ACHN (cell line): Measurements from ENCODE around the gene SHISA9.

Source experiments
- DNase-seq: peaks from one replicate; pipeline ENCODE4 v3.0.0-alpha.2; 2015
- in situ Hi-C: cut with HindIII; loops from 2 replicates; pipeline ENCODE4 v1.10.0; 2017; ENCODE audit warnings: low sequenced_read_pairs, low pct_ligation_motif_present, low pct_unique_long_range_greater_than_20kb

SHISA9 gene

GRCh38 chr16:13093661-13094060 lies 192.3 kb downstream of the SHISA9 start:
- no peak for DNase-seq
- in situ Hi-C loops = no loop called here

GRCh38 chr16:13095061-13095460 lies 193.7 kb downstream of the SHISA9 start:
- in situ Hi-C loops = no loop called here
- DNase-seq = no peak

- DNase-seq = no peak
- in situ Hi-C loops = no loop called here
Observed at GRCh38 chr16:13098536-13098935, 197.1 kb downstream of the SHISA9 start.

GRCh38 chr16:13099822-13100221 lies 198.4 kb downstream of the SHISA9 start:
- DNase-seq = no peak
- in situ Hi-C loops = no loop called here

GRCh38 chr16:13100970-13101369 lies 199.6 kb downstream of the SHISA9 start:
- no peak for DNase-seq
- in situ Hi-C loops = no loop called here

GRCh38 chr16:13101828-13102227 lies 200.4 kb downstream of the SHISA9 start:
- in situ Hi-C loops = no loop called here
- DNase-seq = no peak

- in situ Hi-C loops = no loop called here
- DNase-seq = no peak
Observed at GRCh38 chr16:13102401-13102800, 201.0 kb downstream of the SHISA9 start.

GRCh38 chr16:13103831-13104530 lies 202.6 kb downstream of the SHISA9 start:
- no peak for DNase-seq
- in situ Hi-C loops = no loop called here

GRCh38 chr16:13104772-13105171 lies 203.4 kb downstream of the SHISA9 start:
- no peak for DNase-seq
- in situ Hi-C loops = no loop called here

GRCh38 chr16:13105427-13105826 lies 204.0 kb downstream of the SHISA9 start:
- DNase-seq = no peak
- in situ Hi-C loops = no loop called here

GRCh38 chr16:13106464-13106863 lies 205.1 kb downstream of the SHISA9 start:
- DNase-seq = no peak
- in situ Hi-C loops = no loop called here

- DNase-seq = no peak
- in situ Hi-C loops = no loop called here
Observed at GRCh38 chr16:13108126-13108525, 206.7 kb downstream of the SHISA9 start.

GRCh38 chr16:13109171-13109570 lies 207.8 kb downstream of the SHISA9 start:
- peak; percentile 55 for DNase-seq
- in situ Hi-C loops = no loop called here

GRCh38 chr16:13110124-13110796 lies 208.9 kb downstream of the SHISA9 start:
- in situ Hi-C loops = no loop called here
- peak; percentile 99 for DNase-seq

- DNase-seq = no peak
- in situ Hi-C loops = no loop called here
Observed at GRCh38 chr16:13111747-13112146, 210.3 kb downstream of the SHISA9 start.

- DNase-seq = no peak
- in situ Hi-C loops = no loop called here
Observed at GRCh38 chr16:13113741-13114140, 212.3 kb downstream of the SHISA9 start.

GRCh38 chr16:13118091-13118490 lies 216.7 kb downstream of the SHISA9 start:
- in situ Hi-C loops = no loop called here
- no peak for DNase-seq

- in situ Hi-C loops = no loop called here
- DNase-seq = no peak
Observed at GRCh38 chr16:13120091-13120490, 218.7 kb downstream of the SHISA9 start.

- in situ Hi-C loops = no loop called here
- DNase-seq = no peak
Observed at GRCh38 chr16:13120557-13120956, 219.2 kb downstream of the SHISA9 start.

GRCh38 chr16:13123991-13124390 lies 222.6 kb downstream of the SHISA9 start:
- DNase-seq = no peak
- in situ Hi-C loops = no loop called here
